ENCODE data around the gene ZMYM1.

DNA sequence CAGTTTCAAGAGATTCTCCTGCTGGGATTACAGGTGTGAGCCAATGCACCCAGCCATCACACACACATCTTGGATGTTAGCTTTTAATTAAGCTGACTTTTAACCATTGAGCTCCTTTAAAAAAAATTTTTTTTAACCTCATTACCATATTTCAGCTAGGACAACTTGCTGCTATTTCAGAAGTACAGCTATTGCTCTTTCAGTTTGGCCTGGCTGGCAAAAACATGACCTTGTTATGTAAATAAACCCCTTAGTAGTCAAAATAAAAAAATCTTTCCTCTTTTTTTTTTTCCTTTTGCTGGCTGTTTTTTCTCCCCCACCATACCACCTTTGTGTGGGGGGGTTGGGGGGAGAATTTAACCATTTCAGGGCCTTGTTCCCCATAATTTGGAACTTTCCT lies 49.9 kb downstream of the ZMYM1 start:
- TF ChIP-seq, protein P1, sequence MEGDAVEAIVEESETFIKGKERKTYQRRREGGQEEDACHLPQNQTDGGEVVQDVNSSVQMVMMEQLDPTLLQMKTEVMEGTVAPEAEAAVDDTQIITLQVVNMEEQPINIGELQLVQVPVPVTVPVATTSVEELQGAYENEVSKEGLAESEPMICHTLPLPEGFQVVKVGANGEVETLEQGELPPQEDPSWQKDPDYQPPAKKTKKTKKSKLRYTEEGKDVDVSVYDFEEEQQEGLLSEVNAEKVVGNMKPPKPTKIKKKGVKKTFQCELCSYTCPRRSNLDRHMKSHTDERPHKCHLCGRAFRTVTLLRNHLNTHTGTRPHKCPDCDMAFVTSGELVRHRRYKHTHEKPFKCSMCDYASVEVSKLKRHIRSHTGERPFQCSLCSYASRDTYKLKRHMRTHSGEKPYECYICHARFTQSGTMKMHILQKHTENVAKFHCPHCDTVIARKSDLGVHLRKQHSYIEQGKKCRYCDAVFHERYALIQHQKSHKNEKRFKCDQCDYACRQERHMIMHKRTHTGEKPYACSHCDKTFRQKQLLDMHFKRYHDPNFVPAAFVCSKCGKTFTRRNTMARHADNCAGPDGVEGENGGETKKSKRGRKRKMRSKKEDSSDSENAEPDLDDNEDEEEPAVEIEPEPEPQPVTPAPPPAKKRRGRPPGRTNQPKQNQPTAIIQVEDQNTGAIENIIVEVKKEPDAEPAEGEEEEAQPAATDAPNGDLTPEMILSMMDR (IDR thresholded peaks at IDR 0.05), result no peak
- TF ChIP-seq ZFX (IDR thresholded peaks at IDR 0.05; ENCODE audit: borderline replicate concordance), result no peak
